Endothelial cell (in vitro differentiated cells): ENCODE results near the gene CACNA1F. TPM values are rescaled to one million over a fixed set of nuclear protein-coding genes. Genes with fewer than 3 reads are reported as not detected.

ENCODE experiments used
- DNase-seq: peaks from one replicate; pipeline ENCODE4 v3.0.0; 2021; ENCODE audit warnings: low spot score
- H3K27ac Mint-ChIP-seq: one replicate; pipeline ENCODE4 v1.8.0; 2021; ENCODE audit warnings: mixed read lengths, inconsistent platforms; ENCODE audit not compliant: unreplicated experiment
- H3K27me3 Mint-ChIP-seq: one replicate; pipeline ENCODE4 v1.8.0; 2021; ENCODE audit warnings: mild to moderate bottlenecking, moderate library complexity, mixed read lengths, inconsistent platforms; ENCODE audit not compliant: unreplicated experiment
- H3K36me3 Mint-ChIP-seq: one replicate; pipeline ENCODE4 v1.8.0; 2021; ENCODE audit warnings: mild to moderate bottlenecking, low read depth, mixed read lengths, inconsistent platforms; ENCODE audit not compliant: unreplicated experiment
- H3K4me1 Mint-ChIP-seq: one replicate; pipeline ENCODE4 v1.8.0; 2021; ENCODE audit warnings: mild to moderate bottlenecking, mixed read lengths, inconsistent platforms; ENCODE audit not compliant: unreplicated experiment
- H3K4me3 Mint-ChIP-seq: one replicate; pipeline ENCODE4 v1.8.0; 2021; ENCODE audit warnings: mild to moderate bottlenecking, mixed read lengths, inconsistent platforms; ENCODE audit not compliant: unreplicated experiment
- H3K9me3 Mint-ChIP-seq: one replicate; pipeline ENCODE4 v1.8.0; 2021; ENCODE audit warnings: mixed read lengths, inconsistent platforms; ENCODE audit not compliant: unreplicated experiment
- CTCF ChIP-seq: fragments of 200-600 bp; sonication (generic); IDR thresholded peaks from one replicate; pipeline ENCODE4 v1.5.0; 2021; ENCODE audit warnings: antibody characterized with exemption; ENCODE audit not compliant: unreplicated experiment
- total RNA-seq: library from RNA; stranded (reverse); fragmentation: NEBNext Ultra II Directional; extraction: Animal tissue kit (Norgen Biotek cat#: 25700); gene quantifications from one replicate; pipeline ENCODE4 v1.2.1, GENCODE V29; 2021; ENCODE audit not compliant: unreplicated experiment

The CACNA1F gene
- total RNA-seq, 1 donor from 2014 or later = 0.59 TPM

- H3K27me3 Mint-ChIP-seq = peaks cover 13% of the 10 kb centered on the region
- no peak for TF ChIP-seq CTCF
- peaks cover 24% of the 10 kb centered on the region for H3K4me1 Mint-ChIP-seq
- no peaks in the 10 kb centered on the region for H3K9me3 Mint-ChIP-seq
- DNase-seq = no peak
- H3K36me3 Mint-ChIP-seq = peaks cover 4% of the 10 kb centered on the region
- peak within 1 kb of the TSS; percentile 100 for H3K27ac Mint-ChIP-seq
- H3K4me3 Mint-ChIP-seq = peak within 1 kb of the TSS; percentile 99
Measured at GRCh38 chrX:49269767-49270248, 36.7 kb upstream of the CACNA1F start, which contains the start of gene PPP1R3F. TSS of gene PPP1R3F (plus strand) at chrX:49269793. CDS start at chrX:49269870, 77 bp downstream.

GRCh38 chrX:49269010-49269766 is 36.0 kb upstream of the CACNA1F start:
- Mint-ChIP-seq H3K9me3 (no peaks in the 10 kb centered on the region), H3K4me3 (peak overlapping the region; percentile 99), H3K4me1 (peaks cover 24% of the 10 kb centered on the region), H3K36me3 (peaks cover 4% of the 10 kb centered on the region), H3K27ac (peak overlapping the region; percentile 100), H3K27me3 (peaks cover 13% of the 10 kb centered on the region)
- no peak for TF ChIP-seq CTCF
- DNase-seq = peak; percentile 78

GRCh38 chrX:49268702-49269009 is 35.5 kb upstream of the CACNA1F start:
- peak overlapping the region; percentile 99 for H3K4me3 Mint-ChIP-seq
- H3K27me3 Mint-ChIP-seq = peaks cover 14% of the 10 kb centered on the region
- peaks cover 4% of the 10 kb centered on the region for H3K36me3 Mint-ChIP-seq
- peak overlapping the region; percentile 100 for H3K27ac Mint-ChIP-seq
- H3K9me3 Mint-ChIP-seq = no peaks in the 10 kb centered on the region
- H3K4me1 Mint-ChIP-seq = peaks cover 24% of the 10 kb centered on the region
- TF ChIP-seq CTCF = no peak
- DNase-seq = no peak

- peaks cover 4% of the 10 kb centered on the region for H3K36me3 Mint-ChIP-seq
- TF ChIP-seq CTCF = no peak
- peaks cover 18% of the 10 kb centered on the region for H3K4me1 Mint-ChIP-seq
- H3K9me3 Mint-ChIP-seq = no peaks in the 10 kb centered on the region
- H3K4me3 Mint-ChIP-seq = no peak overlapping the region
- peaks cover 17% of the 10 kb centered on the region for H3K27me3 Mint-ChIP-seq
- no peak overlapping the region for H3K27ac Mint-ChIP-seq
- DNase-seq = no peak
Measured at GRCh38 chrX:49266523-49267445, 33.6 kb upstream of the CACNA1F start.
